Stomach smooth muscle (tissue), 2 donors: ENCODE results near the gene EGFLAM.

Experiments used
- H3K27ac ChIP-seq: one replicate; pipeline ENCODE4 v1.7.0; 2013; ENCODE audit warnings: mild to moderate bottlenecking, low read length, inconsistent platforms
- H3K27me3 ChIP-seq, 2 donors: one replicate each; pipeline ENCODE4 v1.7.0; 2013; ENCODE audit warnings: low read length in 2 of 2; ENCODE audit not compliant: insufficient read depth in 2 of 2, control insufficient read depth in 1 of 2
- H3K36me3 ChIP-seq, 2 donors: one replicate each; pipeline ENCODE4 v1.7.0; 2013; ENCODE audit warnings: low read length in 2 of 2; ENCODE audit not compliant: control insufficient read depth in 2 of 2, insufficient read depth in 2 of 2
- H3K4me1 ChIP-seq: one replicate; pipeline ENCODE4 v1.7.0; 2013; ENCODE audit warnings: low read length; ENCODE audit not compliant: control insufficient read depth, insufficient read depth
- H3K4me3 ChIP-seq, 2 donors: one replicate each; pipeline ENCODE4 v1.7.0; 2013; ENCODE audit warnings: low read length in 2 of 2
- H3K9ac ChIP-seq, 2 donors: one replicate each; pipeline ENCODE4 v1.7.0; 2013; ENCODE audit warnings: low read length in 2 of 2, mild to moderate bottlenecking in 1 of 2
- H3K9me3 ChIP-seq, 2 donors: one replicate each; pipeline ENCODE4 v1.7.0; 2013; ENCODE audit warnings: low read length in 2 of 2; ENCODE audit not compliant: control insufficient read depth in 2 of 2
- donor health status: healthy.
- donor health status: Pancreatic carcinoma.

EGFLAM gene

DNA sequence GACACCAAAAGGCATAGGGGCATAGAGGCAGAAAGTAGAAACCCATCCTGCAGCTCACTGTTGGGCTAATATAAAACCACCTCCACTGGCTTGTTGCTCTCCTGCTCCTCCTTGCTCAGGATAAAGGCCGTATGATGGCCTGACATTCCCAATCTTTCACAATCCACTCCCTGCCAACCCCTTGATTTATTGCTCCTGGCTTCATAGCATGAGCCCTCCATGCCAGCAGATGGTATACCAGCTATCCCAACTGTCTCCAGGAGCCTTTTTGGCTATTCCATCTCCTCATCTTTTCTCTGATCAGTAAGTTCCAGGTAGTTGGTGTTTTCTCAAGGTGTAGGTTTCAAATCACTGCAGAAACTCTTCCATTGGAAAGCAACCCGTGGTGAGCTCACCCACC lies 128.8 kb downstream of the EGFLAM start:
- no peak overlapping the region for H3K9ac ChIP-seq
- no peaks in the 10 kb centered on the region for H3K9me3 ChIP-seq
- H3K27ac ChIP-seq, result no peak overlapping the region
- no peaks in the 10 kb centered on the region for H3K36me3 ChIP-seq
- H3K4me1 ChIP-seq, result no peaks in the 10 kb centered on the region
- no peaks in the 10 kb centered on the region for H3K27me3 ChIP-seq
- no peak overlapping the region for H3K4me3 ChIP-seq

DNA sequence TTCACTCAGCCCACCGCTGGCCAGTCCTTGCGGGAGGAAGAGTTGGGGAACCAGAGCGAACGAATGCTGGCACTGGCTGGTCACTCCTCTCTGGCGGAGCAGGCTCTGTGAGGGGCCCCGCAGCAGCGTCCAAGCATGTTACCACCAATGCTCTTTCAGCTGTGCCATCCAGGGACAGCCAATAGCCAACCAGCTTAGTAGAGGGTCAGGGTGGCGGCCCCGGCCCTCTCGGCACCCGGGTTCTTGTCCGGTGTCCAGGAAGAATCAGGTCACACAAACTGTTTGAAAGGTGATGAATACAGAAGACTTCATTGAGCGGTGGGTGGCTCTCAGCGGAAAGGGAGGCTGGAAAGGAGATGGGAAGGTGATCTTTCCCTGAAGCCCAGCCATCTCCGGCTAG lies 135.3 kb downstream of the EGFLAM start:
- H3K27ac ChIP-seq, result no peak overlapping the region
- H3K4me3 ChIP-seq, result no peak overlapping the region
- no peaks in the 10 kb centered on the region for H3K36me3 ChIP-seq
- H3K4me1 ChIP-seq, result no peaks in the 10 kb centered on the region
- H3K9me3 ChIP-seq, result no peaks in the 10 kb centered on the region
- H3K27me3 ChIP-seq, result no peaks in the 10 kb centered on the region
- no peak overlapping the region for H3K9ac ChIP-seq

DNA sequence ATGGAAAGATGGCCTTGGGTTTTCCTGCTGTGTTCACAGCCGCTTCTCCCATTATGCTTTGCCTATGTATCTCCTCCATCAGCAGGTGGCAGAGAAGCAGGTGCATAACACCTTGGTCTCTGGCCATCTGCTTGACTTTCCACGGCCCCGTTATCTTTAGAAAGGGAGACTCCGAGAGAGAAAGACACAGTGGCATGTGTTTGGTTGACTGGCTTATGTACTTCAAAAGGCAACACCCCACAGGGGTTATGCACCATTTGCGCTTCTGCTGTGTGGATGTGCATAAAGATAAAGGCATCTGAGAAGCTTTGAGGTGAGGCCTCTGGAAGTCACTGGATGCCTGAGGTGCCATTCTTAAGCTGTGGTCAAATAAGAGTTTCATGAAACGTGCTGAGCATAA lies 138.4 kb downstream of the EGFLAM start:
- Histone ChIP-seq H3K36me3 (no peaks in the 10 kb centered on the region), H3K9me3 (no peaks in the 10 kb centered on the region), H3K9ac (no peak overlapping the region), H3K4me1 (no peaks in the 10 kb centered on the region), H3K27me3 (no peaks in the 10 kb centered on the region), H3K4me3 (no peak overlapping the region), H3K27ac (no peak overlapping the region)

DNA sequence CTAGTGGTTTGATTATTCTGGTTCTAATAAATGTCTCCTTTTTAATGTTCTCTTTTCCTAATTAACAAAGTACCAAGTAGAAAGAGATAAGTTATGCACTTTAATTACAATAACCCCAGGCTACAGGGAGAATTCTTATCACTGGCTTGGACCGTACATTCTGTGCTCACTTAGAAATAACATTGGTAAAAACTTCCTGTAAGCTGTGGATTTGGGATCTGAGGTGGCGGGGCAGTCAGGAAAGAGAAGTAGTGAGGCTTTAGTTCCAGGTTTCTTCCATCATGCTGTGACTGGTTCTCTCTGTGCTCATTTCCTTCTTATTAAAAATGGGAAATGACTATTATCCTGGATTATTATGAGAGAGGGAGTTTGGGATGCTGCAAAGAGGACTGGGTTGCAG lies 142.0 kb downstream of the EGFLAM start:
- H3K9ac ChIP-seq, result no peak overlapping the region
- H3K36me3 ChIP-seq, result no peaks in the 10 kb centered on the region
- H3K4me1 ChIP-seq, result no peaks in the 10 kb centered on the region
- no peak overlapping the region for H3K4me3 ChIP-seq
- H3K27me3 ChIP-seq, result no peaks in the 10 kb centered on the region
- no peak overlapping the region for H3K27ac ChIP-seq
- no peaks in the 10 kb centered on the region for H3K9me3 ChIP-seq

DNA sequence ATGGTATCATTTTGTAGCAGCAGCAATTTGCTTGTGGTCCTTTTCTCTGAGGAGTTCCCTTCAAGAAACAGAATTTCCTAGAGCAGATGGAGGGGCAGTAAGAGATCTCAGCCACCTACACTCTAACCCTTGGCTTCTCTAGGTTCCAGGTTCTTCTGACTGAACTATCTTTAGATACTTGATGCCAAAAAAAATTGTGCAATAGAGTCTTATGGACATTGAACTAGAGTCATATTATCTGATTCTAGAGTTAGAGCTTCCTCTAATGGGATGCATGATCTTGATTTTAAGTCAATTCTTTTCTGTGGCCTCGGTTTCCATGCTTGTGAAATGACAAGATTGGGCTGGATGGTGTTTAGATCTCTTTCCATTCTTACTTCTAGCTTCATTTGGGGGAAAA lies 142.8 kb downstream of the EGFLAM start:
- Histone ChIP-seq H3K9me3 (no peaks in the 10 kb centered on the region), H3K9ac (no peak overlapping the region), H3K4me3 (no peak overlapping the region), H3K27ac (no peak overlapping the region), H3K4me1 (no peaks in the 10 kb centered on the region), H3K27me3 (no peaks in the 10 kb centered on the region), H3K36me3 (no peaks in the 10 kb centered on the region)

DNA sequence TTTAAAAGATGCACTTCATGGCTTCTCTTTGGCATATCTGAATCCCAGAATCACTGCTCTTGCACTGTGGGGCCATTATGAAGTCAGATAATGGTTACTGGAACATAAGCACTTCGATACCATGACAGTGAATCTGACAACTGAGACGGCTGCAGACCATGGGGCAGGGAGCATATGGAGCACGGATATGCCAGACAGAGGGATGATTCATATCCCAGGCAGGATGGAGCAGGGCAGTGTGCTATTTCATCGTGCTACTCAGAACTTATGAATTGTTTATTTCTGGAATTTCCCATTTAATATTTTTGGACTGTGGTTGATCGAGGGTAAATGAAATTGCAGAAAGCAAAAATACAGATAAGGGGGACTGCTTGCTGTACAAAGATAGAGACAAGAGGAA lies 145.0 kb downstream of the EGFLAM start:
- Histone ChIP-seq H3K9me3 (no peaks in the 10 kb centered on the region), H3K4me1 (no peaks in the 10 kb centered on the region), H3K27me3 (no peaks in the 10 kb centered on the region), H3K27ac (no peak overlapping the region), H3K4me3 (no peak overlapping the region), H3K36me3 (no peaks in the 10 kb centered on the region), H3K9ac (no peak overlapping the region)

DNA sequence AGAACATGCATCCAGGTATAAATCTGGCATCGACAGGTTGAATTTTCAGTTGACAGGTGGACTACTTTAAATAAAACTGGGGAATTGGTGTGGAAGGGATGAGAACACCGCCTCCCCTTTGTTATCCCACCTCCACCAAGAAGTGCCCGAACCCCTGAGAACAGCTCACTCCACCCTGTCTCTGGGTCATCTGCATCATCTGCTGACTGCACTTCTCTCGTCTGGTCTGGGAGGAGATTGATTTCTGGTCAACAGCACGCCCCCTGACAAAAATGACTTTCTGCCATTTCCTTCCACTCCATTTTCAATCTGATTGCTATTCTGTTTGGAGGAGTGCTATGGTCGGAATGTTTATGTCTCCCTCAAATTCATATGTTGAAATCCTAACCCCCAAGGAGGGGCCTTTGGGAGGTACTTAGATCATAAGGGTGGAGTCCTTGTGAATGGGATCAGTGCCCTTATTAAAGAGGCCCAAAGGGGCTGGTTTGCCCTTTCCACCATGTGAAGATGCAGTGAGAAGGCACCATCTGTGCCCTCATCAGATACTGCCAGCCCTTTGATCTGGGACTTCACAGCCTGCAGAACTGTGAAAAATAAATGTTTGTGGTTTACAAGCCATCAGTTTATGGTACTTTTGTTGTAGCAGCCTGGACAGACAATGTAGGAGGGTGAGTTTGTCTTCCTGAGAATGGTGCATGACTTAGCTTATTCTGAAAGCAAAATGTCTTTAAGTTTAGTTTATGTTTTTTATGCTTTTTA lies 145.7 kb downstream of the EGFLAM start:
- H3K27me3 ChIP-seq, result no peaks in the 10 kb centered on the region
- no peak overlapping the region for H3K27ac ChIP-seq
- H3K4me3 ChIP-seq, result no peak overlapping the region
- H3K36me3 ChIP-seq, result no peaks in the 10 kb centered on the region
- no peaks in the 10 kb centered on the region for H3K9me3 ChIP-seq
- H3K9ac ChIP-seq, result no peak overlapping the region
- no peaks in the 10 kb centered on the region for H3K4me1 ChIP-seq

DNA sequence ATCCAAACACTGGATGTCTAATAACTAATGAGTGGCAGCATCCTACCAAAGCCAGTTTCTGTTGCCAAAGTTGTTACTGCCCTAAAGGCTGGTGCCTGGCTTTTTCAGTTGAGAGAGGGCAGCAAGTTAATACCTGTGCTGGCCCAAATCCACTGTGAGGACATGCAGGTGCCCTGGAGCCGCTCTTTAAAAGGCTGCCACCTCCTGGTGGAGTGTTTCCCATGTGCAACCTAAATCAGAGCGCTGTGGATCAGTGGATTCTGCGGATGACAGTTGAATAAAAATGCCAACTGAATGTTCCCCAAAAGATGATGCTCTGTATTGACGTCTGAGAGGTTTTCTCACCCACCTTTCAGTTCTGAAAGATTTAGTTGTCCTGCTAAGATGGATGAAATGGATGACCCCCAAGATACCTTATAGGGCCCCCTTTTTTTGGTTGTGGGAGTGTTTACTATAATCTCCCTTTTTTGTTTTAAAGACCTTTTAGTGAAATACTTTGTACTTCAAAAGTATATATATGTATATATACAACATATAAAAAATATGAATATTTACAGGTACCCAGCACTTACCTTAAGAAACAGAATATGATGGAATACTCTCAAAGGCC lies 146.4 kb downstream of the EGFLAM start:
- Histone ChIP-seq H3K27me3 (no peaks in the 10 kb centered on the region), H3K36me3 (no peaks in the 10 kb centered on the region), H3K4me3 (no peak overlapping the region), H3K9ac (no peak overlapping the region), H3K9me3 (no peaks in the 10 kb centered on the region), H3K27ac (no peak overlapping the region), H3K4me1 (no peaks in the 10 kb centered on the region)

DNA sequence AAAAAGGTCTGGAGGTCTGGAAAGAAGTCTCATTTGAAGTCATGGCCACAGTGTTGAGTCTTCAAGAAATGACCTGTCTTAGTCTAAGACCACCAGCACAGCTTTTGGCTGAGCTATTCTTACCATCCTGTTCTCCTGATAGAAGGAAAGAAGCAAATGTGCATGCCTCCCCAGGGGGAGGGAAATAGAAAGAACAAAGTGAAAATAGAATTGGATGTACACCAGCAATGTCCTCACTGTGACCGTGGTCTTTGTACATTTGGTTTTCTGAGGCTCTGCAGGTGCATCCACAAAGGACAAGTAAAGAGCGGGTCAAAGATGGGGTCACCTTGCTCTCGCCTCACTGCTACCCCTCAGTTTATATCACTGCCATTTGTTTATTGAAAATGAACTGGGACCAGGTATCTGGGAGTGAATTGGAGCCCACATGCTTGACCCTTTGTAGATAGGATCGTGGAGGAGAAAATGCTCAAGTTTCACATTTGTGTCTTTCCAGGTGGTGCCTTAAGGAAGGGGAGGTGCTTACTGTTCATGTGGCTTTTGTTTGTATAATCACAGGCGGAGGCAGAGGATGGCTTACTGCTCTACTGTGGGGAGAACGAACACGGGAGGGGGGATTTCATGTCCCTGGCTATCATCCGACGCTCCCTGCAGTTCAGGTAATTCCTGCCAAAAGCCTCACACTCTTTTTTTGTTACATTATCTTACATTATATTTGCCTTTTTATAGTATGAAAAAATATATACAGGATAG lies 150.3 kb downstream of the EGFLAM start:
- H3K9ac ChIP-seq, result no peak overlapping the region
- H3K36me3 ChIP-seq, result no peaks in the 10 kb centered on the region
- H3K27ac ChIP-seq, result no peak overlapping the region
- H3K9me3 ChIP-seq, result no peaks in the 10 kb centered on the region
- no peaks in the 10 kb centered on the region for H3K4me1 ChIP-seq
- no peaks in the 10 kb centered on the region for H3K27me3 ChIP-seq
- no peak overlapping the region for H3K4me3 ChIP-seq

DNA sequence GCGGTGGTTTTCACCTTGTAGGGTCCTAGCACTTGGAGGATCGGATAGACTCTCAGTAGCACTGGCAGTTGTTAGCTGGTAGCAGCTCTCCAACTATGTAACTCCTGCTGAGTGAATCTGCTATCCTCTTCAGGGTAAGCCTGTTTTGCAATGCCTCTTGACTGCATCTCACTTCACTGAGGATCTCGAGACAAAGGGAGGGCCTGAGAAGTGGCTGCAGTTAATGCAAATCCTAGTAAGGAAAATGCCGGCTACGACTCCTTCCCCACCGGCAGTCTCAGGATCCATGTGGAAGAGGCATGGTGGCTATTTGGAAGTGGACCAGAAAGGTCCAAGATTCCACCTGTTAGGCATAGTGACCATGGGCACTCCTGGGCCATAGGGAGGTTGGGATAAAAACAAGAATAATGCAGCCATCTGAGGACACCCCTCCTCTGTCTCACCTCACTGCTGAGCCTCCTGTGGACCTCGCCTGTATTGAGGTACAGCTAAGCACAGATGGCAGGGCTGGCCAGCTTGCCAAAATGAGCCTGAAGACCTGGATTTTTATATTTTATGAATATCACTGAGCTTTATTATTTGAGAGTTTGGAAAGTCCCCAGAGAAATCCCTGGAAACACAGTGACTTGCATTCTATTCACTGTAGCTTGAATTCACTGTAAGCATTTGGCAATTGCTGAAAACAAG lies 152.1 kb downstream of the EGFLAM start:
- Histone ChIP-seq H3K27me3 (no peaks in the 10 kb centered on the region), H3K27ac (no peak overlapping the region), H3K4me1 (no peaks in the 10 kb centered on the region), H3K9me3 (no peaks in the 10 kb centered on the region), H3K36me3 (no peaks in the 10 kb centered on the region), H3K9ac (no peak overlapping the region), H3K4me3 (no peak overlapping the region)
